Measurements from ENCODE around the gene SAFB.

The SAFB gene

DNA sequence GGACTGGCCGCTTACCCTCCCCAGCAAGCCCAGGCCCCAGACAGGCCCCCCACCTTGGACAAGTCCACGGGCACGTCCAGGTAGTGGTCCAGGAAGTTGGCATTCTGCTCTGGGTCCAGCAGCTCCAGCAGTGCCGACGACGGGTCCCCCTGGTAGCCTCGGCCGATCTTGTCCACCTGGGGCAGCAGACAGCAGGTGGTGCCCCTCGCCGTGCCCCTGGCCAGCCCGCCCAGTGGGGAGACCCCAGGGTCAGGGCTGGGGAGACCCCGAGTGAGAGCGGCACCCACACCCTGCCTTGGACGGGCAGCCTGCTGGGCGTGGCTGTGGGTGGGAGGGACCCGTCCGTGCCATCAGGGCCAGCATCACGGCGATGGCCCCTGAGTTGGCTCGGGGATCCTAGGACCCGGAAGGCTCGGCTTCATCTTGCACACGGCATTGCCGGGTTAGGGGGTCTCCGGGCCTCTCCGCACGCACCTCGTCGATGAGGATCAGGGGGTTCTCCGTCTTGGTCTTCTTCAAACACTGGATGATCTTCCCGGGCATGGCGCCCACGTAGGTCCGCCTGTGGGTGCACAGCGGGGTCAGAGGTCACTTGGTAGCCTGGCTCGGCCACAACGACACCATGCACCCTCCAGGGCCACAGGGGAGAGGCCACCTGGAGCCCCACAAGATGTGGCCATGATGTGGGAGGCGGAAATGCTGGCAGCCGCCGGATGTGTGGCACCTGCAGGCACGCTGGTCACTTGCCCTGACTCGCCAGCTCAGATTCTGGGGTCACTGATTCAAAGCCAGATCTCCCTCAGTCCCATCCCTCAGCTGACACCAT is 73.5 kb downstream of the SAFB start:
- TF ChIP-seq, protein P1, sequence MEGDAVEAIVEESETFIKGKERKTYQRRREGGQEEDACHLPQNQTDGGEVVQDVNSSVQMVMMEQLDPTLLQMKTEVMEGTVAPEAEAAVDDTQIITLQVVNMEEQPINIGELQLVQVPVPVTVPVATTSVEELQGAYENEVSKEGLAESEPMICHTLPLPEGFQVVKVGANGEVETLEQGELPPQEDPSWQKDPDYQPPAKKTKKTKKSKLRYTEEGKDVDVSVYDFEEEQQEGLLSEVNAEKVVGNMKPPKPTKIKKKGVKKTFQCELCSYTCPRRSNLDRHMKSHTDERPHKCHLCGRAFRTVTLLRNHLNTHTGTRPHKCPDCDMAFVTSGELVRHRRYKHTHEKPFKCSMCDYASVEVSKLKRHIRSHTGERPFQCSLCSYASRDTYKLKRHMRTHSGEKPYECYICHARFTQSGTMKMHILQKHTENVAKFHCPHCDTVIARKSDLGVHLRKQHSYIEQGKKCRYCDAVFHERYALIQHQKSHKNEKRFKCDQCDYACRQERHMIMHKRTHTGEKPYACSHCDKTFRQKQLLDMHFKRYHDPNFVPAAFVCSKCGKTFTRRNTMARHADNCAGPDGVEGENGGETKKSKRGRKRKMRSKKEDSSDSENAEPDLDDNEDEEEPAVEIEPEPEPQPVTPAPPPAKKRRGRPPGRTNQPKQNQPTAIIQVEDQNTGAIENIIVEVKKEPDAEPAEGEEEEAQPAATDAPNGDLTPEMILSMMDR (IDR thresholded peaks at IDR 0.05) = no peak
- peaks cover 87% of the 10 kb centered on the region for H3K36me3 ChIP-seq
- peaks cover 4 to 8% of the 10 kb centered on the region in 2 experiments for H3K4me1 ChIP-seq (ENCODE audit: control insufficient read depth in 1 of 2, insufficient read depth in 1 of 2, low read depth in 1 of 2, low read length in 1 of 2)
- no peaks in the 10 kb centered on the region for H3K27me3 ChIP-seq
- no peak overlapping the region for H3K27ac ChIP-seq
- no peak overlapping the region for H3K4me3 ChIP-seq (ENCODE audit: low read depth in 1 of 2, low read length in 1 of 2)
- no peaks in the 10 kb centered on the region for H3K9me3 ChIP-seq

DNA sequence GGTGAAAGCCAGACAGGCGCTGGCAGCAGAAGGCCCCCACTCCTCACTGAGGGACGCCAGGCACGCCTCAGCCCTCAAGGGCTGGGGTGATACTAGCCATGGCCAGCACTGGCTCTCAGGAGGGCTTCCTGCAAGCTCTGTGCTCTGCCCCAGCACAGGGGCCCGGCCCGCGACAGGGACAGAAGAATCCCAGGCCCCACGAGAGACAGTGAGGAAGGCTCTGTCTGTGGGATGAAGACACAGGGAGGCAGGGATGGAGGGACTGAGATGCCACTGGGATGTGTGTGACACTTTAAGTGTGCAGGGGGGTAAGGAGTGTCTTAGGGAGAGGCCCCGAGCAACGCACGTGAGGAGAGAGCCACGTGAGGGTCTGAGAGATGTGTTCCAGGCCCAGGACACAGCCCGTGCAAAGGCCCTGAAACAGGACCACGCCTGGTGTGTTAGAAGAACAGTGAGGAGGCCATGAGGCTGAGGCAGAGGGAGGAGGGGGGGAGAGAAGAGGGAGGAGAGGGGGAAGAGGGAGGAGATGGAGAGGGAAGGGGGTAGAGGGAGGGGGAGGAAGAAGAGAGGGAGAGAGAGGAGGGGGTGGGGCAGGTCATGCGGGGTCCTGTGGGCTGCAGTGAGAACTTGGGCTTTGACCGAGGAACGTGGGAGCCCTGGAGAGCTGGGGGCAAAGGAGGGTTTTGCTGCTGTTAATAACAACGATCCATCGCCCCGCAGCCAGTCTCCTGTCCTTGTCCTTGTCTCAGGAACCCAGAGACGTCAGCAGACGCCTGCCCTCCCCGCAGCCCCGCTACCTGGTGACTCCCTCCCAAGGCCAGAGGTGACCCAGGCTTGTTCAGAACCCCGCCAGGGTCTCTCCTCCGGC is 74.4 kb downstream of the SAFB start:
- Histone ChIP-seq H3K4me1 (ENCODE audit: control insufficient read depth in 1 of 2, insufficient read depth in 1 of 2, low read depth in 1 of 2, low read length in 1 of 2) (no peaks in the 10 kb centered on the region), H3K36me3 (peaks cover 81% of the 10 kb centered on the region), H3K27ac (no peak overlapping the region), H3K9me3 (no peaks in the 10 kb centered on the region), H3K4me3 (ENCODE audit: low read depth in 1 of 2, low read length in 1 of 2) (no peak overlapping the region), H3K27me3 (no peaks in the 10 kb centered on the region)
- TF ChIP-seq, protein P1 (IDR thresholded peaks at IDR 0.05) = no peak

DNA sequence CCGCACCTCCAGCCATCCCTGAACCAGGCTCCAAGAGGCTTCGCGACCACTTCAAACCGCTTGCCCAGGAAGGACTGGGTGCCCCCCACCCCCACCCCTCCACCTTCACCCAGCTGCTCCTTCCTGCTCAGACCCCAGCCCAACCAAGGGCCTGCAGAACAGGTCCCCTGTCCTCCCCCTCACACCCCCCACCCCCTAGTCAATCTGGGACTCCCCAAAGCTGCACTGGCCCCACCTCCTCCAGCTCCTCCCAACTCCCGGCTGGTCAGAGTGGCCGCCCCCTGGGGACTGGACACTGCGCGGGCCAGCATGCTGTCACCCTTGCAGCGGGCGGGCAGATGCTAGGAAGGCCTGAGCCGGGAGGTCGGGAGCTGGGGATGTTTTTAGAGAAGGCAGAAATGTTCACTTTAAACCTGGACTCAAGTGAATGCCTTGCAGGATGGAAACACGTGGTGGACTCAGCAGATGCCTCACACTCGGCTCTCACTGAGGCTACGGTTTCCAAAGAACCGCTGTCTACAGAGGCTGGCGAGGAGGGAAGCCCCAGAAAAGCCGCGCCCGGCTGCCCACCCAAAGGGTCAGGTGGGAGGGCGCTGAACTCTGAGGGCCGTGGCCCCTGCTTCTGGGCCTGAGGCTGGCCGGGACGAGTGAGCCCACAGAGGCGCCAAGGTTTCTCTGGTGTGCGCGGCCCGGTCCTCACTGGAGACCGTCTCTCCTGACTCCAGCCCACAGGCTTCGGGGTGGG is 75.2 kb downstream of the SAFB start:
- H3K27me3 ChIP-seq = no peaks in the 10 kb centered on the region

DNA sequence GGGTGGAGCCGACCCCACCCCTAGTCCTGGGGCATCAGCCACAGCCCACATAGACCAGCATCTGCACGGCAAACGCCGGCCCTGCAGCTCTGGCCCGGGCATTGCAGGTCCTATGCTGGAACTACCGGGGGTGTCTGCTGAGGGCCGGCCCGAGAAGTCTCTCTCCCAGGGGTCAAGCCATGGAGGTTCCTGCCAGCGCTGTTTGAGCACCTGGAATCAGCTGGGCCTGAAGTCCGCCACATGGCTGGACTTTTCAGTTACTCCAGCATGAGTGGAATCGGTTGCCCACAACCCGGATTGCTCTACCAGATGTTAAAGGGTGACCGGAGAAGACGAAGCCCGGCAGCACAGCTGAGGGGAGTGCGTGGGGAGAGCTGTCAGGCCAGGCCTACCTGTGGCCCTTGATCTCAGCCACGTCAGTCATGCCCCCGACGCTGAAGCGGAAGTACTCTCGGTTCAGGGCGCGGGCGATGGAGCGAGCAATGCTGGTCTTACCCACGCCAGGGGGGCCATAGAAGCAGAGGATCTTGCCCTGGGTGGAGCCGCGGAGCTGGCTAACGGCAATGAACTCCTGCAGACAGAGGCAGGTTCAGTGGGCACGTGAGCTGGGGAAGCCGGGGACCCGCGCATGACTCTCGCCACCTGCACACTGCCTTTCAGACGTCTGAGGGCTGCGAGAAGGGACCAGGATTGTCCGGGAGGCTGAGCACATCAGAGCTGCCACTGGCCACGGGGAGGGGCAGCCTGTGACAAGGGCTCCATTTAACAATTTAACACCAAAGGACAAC is 75.9 kb downstream of the SAFB start:
- no peak overlapping the region for H3K4me3 ChIP-seq (ENCODE audit: low read depth in 1 of 2, low read length in 1 of 2)
- TF ChIP-seq, protein P1 (IDR thresholded peaks at IDR 0.05) = no peak

More for the DNA sequence above, 75.2 kb downstream of the SAFB start:
- Histone ChIP-seq H3K4me3 (ENCODE audit: low read depth in 1 of 2, low read length in 1 of 2) (no peak overlapping the region), H3K27ac (no peak overlapping the region), H3K9me3 (no peaks in the 10 kb centered on the region), H3K4me1 (ENCODE audit: control insufficient read depth in 1 of 2, insufficient read depth in 1 of 2, low read depth in 1 of 2, low read length in 1 of 2) (no peaks in the 10 kb centered on the region), H3K36me3 (peaks cover 74% of the 10 kb centered on the region)
- TF ChIP-seq, protein P1 (IDR thresholded peaks at IDR 0.05) = no peak

More for the DNA sequence above, 75.9 kb downstream of the SAFB start:
- H3K4me1 ChIP-seq (ENCODE audit: control insufficient read depth in 1 of 2, insufficient read depth in 1 of 2, low read depth in 1 of 2, low read length in 1 of 2) = no peaks in the 10 kb centered on the region
- H3K36me3 ChIP-seq = peaks cover 74% of the 10 kb centered on the region
- no peaks in the 10 kb centered on the region for H3K9me3 ChIP-seq
- no peaks in the 10 kb centered on the region for H3K27me3 ChIP-seq
- no peak overlapping the region for H3K27ac ChIP-seq

Data from neutrophil (primary cell).